Activated CD4-positive, alpha-beta T cell treated with anti-CD3 and anti-CD28 coated beads for 1 hour (primary cell): Measurements from ENCODE around the gene FCHO1.
"Not testable (repeated sequence)": the region's sequence is repeated elsewhere in the genome, so short reads cannot be mapped to it uniquely, and the experiment has no call there.

Experiments
- DNase-seq: peaks from one replicate; pipeline ENCODE4 v3.0.0-alpha.2; 2020

Gene FCHO1

GRCh38 chr19:17765069-17765618 lies 13.9 kb downstream of the FCHO1 start:
- DNase-seq, result no peak

GRCh38 chr19:17766543-17767131 lies 15.4 kb downstream of the FCHO1 start:
- no peak for DNase-seq

DNA sequence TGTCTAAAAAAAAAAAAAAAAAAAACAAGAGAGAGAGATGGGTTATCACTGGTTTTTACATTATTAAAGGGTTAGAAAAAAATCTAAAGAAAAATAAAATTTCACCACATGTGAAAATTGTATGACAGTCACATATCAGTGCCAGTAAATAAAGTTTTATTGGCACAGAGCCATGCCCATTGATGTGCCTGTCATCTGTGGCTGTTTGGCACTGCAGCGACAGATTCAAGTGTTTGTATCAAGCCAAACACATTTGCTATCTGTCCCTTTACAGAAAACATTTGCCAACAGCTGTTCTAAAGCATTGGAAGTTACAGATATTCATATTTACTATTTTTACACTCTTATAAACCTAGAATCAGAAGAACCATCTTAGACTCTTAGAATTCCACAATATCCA lies 16.3 kb downstream of the FCHO1 start:
- no peak for DNase-seq

GRCh38 chr19:17770613-17771012 lies 19.3 kb downstream of the FCHO1 start:
- no peak for DNase-seq

DNA sequence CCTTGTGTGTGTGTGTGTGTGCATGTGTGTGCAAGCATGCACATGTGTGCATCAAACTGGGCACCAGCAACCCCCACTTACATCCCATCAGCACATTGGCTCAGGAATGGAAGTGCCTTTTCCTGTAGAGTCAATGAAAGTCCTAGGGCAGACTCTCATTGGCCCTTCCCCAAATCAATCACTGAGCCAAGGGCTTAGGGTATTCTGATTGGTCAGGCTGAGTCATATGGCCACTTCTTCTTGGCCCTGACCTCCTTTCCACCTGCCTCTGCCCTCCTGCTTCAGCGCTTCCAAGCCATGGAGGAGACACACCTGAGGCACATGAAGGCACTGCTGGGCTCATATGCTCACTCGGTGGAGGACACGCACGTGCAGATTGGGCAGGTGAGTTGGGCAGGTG lies 20.9 kb downstream of the FCHO1 start:
- DNase-seq, result no peak

- no peak for DNase-seq
These were observed 24.1 kb downstream of the FCHO1 start for GRCh38 chr19:17775245-17775927.

DNA sequence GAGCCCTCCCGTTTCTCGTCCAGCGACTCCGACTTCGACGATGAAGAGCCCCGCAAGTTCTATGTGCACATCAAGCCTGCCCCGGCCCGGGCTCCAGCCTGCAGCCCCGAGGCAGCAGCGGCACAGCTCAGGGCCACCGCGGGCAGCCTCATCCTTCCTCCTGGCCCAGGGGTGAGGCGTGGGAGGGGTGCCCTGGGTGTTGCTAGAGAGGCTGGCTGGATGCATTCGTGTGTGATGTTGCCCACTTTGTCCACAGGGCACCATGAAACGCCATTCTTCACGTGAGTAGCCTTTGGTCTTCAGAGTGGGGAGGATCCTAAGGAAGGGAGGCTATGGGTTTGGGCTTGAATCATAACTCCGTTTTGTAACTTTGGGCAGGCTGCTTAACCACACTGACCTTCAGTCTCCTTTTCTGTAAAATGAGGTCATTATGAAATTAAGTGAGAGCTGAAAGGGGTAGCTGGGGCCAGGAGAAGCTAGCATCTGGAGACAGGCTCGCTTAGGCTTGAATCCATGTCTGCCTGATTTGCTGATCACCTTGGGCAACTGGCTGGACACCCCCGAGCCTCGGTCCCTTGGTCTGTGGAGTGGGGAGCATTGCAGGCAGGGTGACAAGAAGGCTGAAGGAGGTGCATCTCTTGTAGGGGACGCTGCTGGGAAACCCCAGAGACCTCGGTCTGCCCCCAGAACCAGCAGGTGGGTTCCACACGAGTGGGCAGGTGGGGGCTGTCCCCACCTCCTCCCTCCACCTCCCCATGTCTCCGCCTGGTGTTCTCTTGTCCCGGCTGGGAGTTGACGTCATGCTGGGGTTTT lies 24.9 kb downstream of the FCHO1 start:
- DNase-seq, result no peak

- not testable (repeated sequence) for DNase-seq
These were observed 26.6 kb downstream of the FCHO1 start for GRCh38 chr19:17777840-17778239.

GRCh38 chr19:17778251-17778967 lies 27.1 kb downstream of the FCHO1 start:
- no peak for DNase-seq

GRCh38 chr19:17778968-17779929 lies 28.0 kb downstream of the FCHO1 start:
- DNase-seq, result no peak

DNA sequence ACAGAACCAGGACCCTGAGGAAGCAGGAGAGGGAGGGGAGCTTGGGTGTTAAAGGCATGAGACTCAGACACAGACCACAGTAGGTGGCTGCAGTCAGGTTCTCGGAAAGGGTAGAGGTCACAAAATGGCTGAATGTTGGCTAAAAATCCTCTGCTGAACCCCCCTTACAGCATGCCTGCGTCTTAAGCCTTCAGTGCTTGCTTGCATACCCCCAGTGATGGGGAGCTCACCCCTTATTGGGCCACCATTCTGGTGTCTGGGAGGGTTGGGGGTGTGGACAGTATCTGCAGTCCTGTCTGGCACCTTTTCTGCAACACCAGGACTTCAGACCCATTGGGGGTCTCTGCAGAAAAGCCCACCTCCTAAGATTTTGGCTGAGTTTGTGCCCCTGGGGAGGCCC lies 29.5 kb downstream of the FCHO1 start:
- DNase-seq, result no peak

GRCh38 chr19:17783721-17784120 lies 32.4 kb downstream of the FCHO1 start:
- DNase-seq, result not testable (repeated sequence)

- peak; percentile 57 for DNase-seq
These were observed 33.1 kb downstream of the FCHO1 start for GRCh38 chr19:17784201-17785008.

DNA sequence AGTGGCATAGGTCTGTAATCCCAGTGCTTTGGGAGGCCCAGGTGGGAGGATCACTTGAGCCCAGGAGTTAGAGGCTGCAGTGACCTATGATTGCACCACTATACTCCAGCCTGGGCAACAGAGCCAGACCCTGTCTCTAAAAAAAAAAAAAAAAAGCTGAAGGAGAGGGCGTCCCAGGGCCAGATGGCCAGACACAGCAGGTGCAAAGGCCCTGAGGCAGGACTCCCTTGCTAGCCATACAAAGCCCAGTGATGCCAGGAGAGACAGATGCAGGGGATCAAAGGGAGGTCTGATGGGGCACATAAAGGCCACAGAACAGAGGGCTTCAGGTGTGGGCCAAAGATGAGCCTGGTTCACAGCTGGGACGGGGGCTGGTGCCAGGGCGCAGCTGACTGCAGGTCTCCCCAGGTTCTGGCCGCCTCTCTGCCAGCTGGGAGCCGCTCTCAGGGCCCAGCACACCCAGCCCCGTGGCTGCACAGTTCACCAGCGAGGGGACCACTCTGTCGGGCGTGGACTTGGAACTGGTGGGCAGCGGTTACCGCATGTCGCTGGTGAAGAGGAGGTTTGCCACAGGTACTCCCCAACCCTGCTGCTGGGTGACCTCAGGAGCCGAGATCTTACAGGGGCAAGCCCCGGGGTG lies 36.1 kb downstream of the FCHO1 start:
- no peak for DNase-seq

DNA sequence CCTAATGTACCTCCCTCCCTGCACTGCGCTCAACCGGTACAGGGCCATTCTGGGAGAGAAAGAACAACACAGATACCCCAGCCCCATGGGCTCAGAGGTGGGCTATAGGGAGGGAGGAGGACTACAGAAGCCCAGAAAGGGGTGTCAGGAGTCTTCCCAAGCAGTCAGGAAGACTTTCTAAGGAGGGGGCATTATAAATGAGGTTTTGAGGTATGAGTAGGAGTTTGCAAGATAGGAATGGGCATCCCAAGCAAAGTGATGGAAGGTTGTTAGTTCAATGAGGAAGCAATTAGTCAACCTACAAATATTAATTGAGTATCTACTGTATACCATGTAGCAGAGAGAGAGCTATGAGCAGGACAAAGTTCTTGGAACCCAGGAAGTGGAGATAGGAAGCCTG lies 37.4 kb downstream of the FCHO1 start:
- DNase-seq, result no peak

DNA sequence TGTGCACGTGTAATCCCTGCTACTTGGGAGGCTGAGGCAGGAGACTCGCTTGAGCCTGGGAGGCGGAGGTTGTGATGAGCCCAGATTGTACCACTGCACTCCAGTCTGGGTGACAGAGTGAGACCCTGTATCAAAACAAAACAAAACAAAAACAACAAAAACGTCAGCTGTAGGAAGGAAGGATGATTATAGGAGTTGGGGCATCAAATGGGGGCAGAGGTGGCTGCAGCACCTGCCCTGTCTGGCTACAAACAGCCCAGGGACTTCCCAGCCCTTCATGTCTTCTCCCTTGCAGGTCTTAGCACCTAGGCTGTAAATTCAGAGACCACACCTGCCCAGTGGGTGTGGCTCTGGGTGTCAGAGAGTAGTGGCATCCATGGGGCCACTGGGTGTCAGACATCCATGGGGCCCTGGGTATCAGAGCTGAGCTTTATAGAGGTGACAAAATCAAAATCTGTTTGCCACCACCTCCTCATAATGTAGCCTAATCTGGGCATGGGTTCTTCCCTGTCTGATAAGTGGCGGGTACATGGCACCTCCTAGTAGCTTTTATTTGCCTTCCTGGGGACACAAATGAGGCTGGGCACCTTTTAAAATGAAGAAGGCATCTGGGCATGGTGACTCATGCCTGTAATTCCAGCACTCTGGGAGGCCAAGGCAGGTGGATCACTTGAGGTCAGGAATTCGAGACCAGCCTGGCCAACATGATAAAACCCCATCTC lies 38.9 kb downstream of the FCHO1 start:
- no peak for DNase-seq

DNA sequence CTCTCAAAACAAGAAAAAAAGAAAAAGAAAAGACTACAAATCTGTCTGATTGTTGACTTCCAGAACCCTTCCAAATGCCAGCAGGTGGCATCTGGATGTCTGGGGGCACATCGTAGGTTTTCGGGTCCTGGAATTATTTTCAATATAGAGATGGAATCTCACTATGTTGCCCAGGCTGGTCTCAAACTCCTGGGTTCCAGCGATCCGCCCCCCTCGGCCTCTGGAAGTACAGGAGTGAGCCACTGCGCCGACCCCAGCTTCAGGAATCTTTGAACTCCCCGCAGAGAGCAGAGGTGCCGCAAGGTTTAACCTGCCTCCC lies 43.1 kb downstream of the FCHO1 start:
- no peak for DNase-seq

DNA sequence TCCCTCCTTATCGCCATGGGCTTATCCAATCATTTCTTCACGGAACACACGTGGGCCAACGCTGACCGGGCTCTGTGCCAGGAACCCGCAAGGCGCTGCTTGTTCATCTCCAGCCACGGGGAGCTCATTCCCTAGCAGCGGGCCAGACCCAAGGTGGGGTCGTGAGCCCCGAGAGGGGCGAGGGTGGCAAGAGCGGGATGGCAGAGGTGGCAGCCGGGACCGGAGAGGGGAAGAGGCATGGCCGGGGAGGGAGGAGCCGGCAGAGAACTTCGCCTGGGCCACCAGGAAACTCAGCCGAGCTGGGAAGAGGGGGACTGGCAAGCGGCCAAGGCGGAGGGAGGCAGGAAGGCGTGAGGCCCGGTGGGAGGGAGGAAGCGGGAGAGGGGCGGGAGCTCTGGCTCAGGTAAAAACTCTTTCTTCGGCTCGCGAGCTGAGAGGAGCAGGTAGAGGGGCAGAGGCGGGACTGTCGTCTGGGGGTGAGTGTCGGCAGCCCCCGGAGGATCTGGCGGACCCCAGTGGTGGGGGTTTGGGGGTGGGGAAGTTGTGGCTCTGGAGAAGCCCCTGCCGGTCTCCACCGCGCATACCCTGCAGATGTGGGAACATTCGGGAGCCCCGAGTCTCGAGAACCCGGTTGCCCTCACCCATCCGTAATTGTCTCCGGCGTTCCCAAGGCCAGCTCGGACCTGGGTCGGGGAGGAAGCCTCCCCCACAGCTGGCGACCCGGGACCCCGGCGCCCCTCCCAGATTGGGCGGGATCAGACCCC lies 43.6 kb downstream of the FCHO1 start, which contains the start of gene B3GNT3:
Gene B3GNT3, plus strand, starts transcription at position 408 of the 764 bp plus-strand sequence. CDS start 12,670 bp downstream, outside the sequence.
- no peak for DNase-seq

DNA sequence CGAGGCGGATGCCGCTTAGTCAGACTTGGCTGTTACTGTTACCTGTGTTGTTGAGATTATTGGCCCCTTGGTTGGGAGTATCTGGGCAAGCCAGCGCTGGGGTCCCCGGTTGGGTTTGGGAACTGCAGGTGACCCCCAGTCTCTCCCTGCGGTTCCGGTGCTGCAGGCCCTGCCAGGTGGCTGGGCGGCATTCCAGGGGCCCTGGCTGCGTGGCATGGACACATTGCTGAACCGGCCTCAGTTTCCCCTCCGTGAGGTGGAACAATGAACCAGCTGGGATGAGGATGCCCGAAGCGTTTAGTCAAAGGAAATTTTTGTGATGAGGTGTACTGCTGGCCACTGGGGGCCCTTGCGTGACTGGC lies 44.2 kb downstream of the FCHO1 start:
- no peak for DNase-seq
